ENCODE measurements around the gene AP1M1. TPM values are rescaled to one million over a fixed set of nuclear protein-coding genes. Genes with fewer than 3 reads are reported as not detected.

Gene AP1M1
- polyA plus RNA-seq, 3 donors = 103 to 134 (median 133) TPM

DNA sequence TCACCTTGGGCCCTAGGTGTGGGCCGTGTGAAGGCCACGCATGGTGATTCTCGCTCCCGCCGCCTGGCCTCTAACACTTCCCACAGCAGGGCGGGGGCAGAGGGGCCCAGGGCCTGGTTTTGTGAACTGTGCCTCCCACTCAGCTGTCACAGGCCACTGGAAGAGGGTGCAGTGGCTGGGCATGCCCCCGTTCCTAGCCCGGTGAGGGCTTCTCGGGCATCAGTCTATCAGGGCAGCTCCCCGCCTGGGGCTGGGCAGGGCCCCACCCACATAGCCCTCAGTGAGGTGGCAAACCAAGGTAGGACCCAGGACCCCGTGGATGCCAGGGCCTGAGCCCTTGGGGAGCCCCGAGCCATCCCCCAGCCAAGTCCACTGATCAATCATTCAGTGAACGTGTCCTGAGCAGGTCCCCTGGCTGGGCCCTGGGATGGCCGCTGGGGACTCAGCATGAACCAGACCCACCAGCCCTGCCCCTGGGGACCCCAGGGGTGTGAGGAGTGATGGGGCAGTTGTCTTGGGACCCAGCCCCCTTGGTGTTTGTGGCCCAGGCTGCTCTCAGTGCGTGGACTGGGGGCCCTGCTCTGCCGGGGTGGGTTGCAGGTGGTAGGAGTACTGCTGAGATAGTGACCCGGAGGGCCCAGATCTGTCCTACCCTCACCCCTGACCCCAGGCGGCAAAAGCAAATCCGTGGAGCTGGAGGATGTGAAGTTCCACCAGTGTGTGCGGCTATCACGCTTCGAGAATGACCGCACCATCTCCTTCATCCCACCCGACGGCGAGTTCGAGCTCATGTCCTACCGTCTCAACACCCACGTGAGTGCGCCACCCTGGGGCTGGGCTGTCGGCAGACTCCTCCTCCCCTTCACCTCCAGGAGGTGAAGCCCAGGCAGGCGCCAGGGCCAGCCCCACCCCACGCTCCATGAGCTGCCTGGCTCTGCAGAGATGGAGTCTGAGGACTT lies 29.4 kb downstream of the AP1M1 start:
- Mint-ChIP-seq H3K36me3 (peaks cover 73 to 97% of the 10 kb centered on the region in 2 donors), H3K4me1 (no peaks in the 10 kb centered on the region), H3K27ac (no peak overlapping the region), H3K27me3 (ENCODE audit: low read depth in 3 of 3) (peaks cover 0 to 2% (median 0%) of the 10 kb centered on the region in 3 donors), H3K9me3 (peaks cover 0 to 5% (median 2%) of the 10 kb centered on the region in 7 donors), H3K4me3 (no peak overlapping the region)
- peaks cover 0 to 2% of the 10 kb centered on the region in 2 donors for H3K9me3 ChIP-seq (replicated peaks in 1 of 2; ENCODE audit: control insufficient read depth in 1 of 2, insufficient read depth in 1 of 2, low read length in 2 of 2)
- no peak overlapping the region for H3K4me3 ChIP-seq (replicated peaks in 1 of 3; ENCODE audit: low read depth in 2 of 3, low read length in 3 of 3)
- no peaks in the 10 kb centered on the region for H3K4me1 ChIP-seq (ENCODE audit: control insufficient read depth in 1 of 2, insufficient read depth in 2 of 2, low read length in 2 of 2)
- H2AFZ ChIP-seq (ENCODE audit: insufficient read depth, low read depth, low read length, poor library complexity, severe bottlenecking) = no peak overlapping the region
- H3K27me3 ChIP-seq (ENCODE audit: control insufficient read depth in 2 of 2, insufficient read depth in 2 of 2, low read length in 2 of 2) = no peaks in the 10 kb centered on the region
- intact Hi-C loops (cut with micrococcal nuclease) = no loop called here
- H3K4me2 ChIP-seq (replicated peaks; ENCODE audit: extremely low read depth, low read length, poor library complexity, severe bottlenecking) = no peak overlapping the region
- H3K9ac ChIP-seq (ENCODE audit: insufficient read depth, low read length, poor library complexity, severe bottlenecking) = no peak overlapping the region
- DNase-seq = no peak
- H4K20me1 ChIP-seq (ENCODE audit: insufficient read depth, low read length) = peaks cover 17% of the 10 kb centered on the region
- TF ChIP-seq, protein P1, sequence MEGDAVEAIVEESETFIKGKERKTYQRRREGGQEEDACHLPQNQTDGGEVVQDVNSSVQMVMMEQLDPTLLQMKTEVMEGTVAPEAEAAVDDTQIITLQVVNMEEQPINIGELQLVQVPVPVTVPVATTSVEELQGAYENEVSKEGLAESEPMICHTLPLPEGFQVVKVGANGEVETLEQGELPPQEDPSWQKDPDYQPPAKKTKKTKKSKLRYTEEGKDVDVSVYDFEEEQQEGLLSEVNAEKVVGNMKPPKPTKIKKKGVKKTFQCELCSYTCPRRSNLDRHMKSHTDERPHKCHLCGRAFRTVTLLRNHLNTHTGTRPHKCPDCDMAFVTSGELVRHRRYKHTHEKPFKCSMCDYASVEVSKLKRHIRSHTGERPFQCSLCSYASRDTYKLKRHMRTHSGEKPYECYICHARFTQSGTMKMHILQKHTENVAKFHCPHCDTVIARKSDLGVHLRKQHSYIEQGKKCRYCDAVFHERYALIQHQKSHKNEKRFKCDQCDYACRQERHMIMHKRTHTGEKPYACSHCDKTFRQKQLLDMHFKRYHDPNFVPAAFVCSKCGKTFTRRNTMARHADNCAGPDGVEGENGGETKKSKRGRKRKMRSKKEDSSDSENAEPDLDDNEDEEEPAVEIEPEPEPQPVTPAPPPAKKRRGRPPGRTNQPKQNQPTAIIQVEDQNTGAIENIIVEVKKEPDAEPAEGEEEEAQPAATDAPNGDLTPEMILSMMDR (IDR thresholded peaks at IDR 0.05) = no peak
- H3K79me2 ChIP-seq (ENCODE audit: insufficient read depth, low read length) = peaks cover 23% of the 10 kb centered on the region
- peak overlapping the region in 1 of 2 donors; percentile 51 for H3K27ac ChIP-seq (ENCODE audit: low read depth in 1 of 2, low read length in 2 of 2)
- WGBS (ENCODE audit: insufficient coverage) = 90% methylated on average over 22 of the region's 33 CpGs
- H3K36me3 ChIP-seq (replicated peaks in 1 of 2; ENCODE audit: control insufficient read depth in 1 of 2, insufficient read depth in 2 of 2, low read length in 2 of 2) = peaks cover 93 to 99% of the 10 kb centered on the region in 2 donors

DNA sequence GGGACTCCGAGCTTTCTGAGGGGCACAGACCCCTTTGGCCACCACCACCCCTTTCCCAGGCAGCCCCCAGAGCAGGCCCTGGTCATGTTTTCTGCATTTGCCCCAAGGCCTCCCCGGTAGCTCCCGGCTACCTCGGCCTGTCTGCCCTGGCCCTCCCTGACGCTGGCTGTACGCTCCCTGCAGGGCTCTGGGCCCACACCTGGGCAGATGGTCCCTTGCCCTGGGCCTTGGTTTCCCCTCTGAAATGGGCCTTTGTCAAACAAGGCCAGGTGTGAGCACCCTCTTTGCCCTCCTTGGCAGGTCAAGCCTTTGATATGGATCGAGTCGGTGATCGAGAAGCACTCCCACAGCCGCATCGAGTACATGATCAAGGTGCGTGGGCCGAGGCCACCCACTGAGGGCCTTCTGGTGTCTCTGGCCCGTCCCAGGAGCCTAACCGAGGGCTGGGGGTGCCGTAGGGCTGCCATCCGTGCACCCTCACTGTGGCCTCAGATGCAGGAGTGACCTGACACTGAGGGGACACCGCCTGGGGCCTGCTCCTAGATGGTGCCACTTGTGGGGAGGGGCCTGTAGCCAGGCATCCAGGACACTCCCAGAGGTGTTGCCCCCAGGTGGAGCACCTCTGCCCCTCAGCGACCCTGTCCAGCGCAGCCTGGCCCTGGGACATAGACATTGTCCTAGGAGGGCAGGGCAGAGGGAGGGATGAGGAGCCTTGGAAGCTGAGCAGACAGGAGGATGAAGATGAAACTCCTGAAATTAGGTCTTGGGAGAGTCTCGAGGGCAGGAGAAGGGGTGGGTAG lies 30.3 kb downstream of the AP1M1 start:
- Histone ChIP-seq H3K4me1 (ENCODE audit: control insufficient read depth in 1 of 2, insufficient read depth in 2 of 2, low read length in 2 of 2) (no peaks in the 10 kb centered on the region), H3K79me2 (ENCODE audit: insufficient read depth, low read length) (peaks cover 14% of the 10 kb centered on the region), H4K20me1 (ENCODE audit: insufficient read depth, low read length) (peaks cover 17% of the 10 kb centered on the region), H3K9ac (ENCODE audit: insufficient read depth, low read length, poor library complexity, severe bottlenecking) (no peak overlapping the region), H3K4me3 (replicated peaks in 1 of 3; ENCODE audit: low read depth in 2 of 3, low read length in 3 of 3) (no peak overlapping the region), H3K4me2 (replicated peaks; ENCODE audit: extremely low read depth, low read length, poor library complexity, severe bottlenecking) (no peak overlapping the region), H3K36me3 (replicated peaks in 1 of 2; ENCODE audit: control insufficient read depth in 1 of 2, insufficient read depth in 2 of 2, low read length in 2 of 2) (peaks cover 94 to 99% of the 10 kb centered on the region in 2 donors), H3K27me3 (ENCODE audit: control insufficient read depth in 2 of 2, insufficient read depth in 2 of 2, low read length in 2 of 2) (no peaks in the 10 kb centered on the region), H3K27ac (ENCODE audit: low read depth in 1 of 2, low read length in 2 of 2) (no peak overlapping the region), H2AFZ (ENCODE audit: insufficient read depth, low read depth, low read length, poor library complexity, severe bottlenecking) (no peak overlapping the region), H3K9me3 (replicated peaks in 1 of 2; ENCODE audit: control insufficient read depth in 1 of 2, insufficient read depth in 1 of 2, low read length in 2 of 2) (no peaks in the 10 kb centered on the region)
- H3K36me3 Mint-ChIP-seq = peaks cover 73 to 97% of the 10 kb centered on the region in 2 donors
- no peak overlapping the region for H3K4me3 Mint-ChIP-seq
- no peak for DNase-seq
- no peaks in the 10 kb centered on the region for H3K4me1 Mint-ChIP-seq
- intact Hi-C loops (cut with micrococcal nuclease) = no loop called here
- 95% methylated on average over 21 of the region's 21 CpGs for WGBS (ENCODE audit: insufficient coverage)
- peaks cover 0 to 2% (median 0%) of the 10 kb centered on the region in 3 donors for H3K27me3 Mint-ChIP-seq (ENCODE audit: low read depth in 3 of 3)
- TF ChIP-seq, protein P1 (IDR thresholded peaks at IDR 0.05) = no peak
- peak overlapping the region in 1 of 7 donors; percentile 85 for H3K27ac Mint-ChIP-seq
- H3K9me3 Mint-ChIP-seq = no peaks in the 10 kb centered on the region
